HG03066 (cell line): ENCODE data around the gene KRTAP13-3.

ENCODE experiments used
- ATAC-seq: cut with Tn5 transposase; IDR thresholded peaks from one replicate; pipeline ENCODE4 v1.9.1; 2021; ENCODE audit warnings: low read depth; ENCODE audit not compliant: unreplicated experiment

Gene KRTAP13-3

GRCh38 chr21:30425826-30426225 is at the start of gene KRTAP13-3:
KRTAP13-3 (minus strand) TSS chr21:30425926; CDS start chr21:30425912, 14 bp downstream.
- ATAC-seq, result no peak

GRCh38 chr21:30468900-30469714 is 43.4 kb upstream of the KRTAP13-3 start:
- ATAC-seq, result no peak

DNA sequence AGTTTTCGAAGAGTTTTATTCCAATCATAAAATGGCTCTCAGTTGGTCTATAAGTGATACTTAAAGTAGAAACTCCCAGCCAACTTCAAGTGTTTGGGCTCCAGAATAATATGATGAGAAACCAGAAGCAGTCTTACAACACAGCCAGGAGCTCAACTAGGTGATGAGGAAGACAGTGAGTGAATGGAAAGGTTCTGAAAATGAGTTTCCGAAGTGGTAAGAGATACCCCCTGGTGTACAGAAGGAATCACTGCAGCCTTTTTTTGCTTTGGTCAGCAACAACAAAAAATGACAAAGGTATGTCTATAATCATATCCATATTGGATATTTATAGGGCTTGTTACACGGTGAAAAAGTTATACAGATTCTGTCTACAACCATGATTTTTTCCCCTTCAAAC is 38.0 kb upstream of the KRTAP13-3 start:
- ATAC-seq, result no peak

DNA sequence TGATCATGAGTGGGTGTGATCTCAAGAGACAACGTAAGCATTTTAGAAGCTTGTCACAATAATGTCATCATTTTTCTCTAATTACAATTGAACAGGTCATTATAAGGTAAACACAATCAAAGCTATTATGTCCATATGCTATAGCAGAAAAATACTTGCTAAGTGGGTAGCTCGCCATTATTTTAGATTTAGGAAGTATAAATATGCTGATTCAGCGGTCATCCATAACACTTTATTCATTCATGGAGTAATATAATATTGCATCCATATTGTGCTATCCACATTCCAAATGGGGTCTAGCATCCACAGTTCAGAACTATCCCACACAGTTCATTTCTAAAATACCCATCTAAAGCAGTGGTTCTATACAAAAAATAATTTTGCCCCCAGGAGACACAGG is 22.8 kb upstream of the KRTAP13-3 start:
- no peak for ATAC-seq

DNA sequence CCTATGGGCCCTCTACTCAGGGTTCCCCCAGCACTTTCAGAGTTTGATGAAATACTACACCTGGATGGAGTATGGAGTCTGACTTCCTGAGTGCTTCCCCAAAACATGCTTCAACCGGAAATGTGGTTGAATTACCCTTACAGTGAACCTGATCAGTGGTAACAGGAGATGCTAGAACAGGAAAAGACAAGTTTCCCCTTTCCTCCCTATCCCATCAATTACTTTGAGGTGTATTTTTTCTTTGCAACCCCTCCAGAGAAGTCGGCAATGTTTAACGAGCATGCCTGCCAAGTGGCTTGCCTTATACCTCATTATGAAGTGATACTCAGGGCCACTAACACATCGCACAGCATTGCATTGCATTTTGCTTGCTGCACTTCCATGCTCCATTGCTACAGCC is 21.3 kb upstream of the KRTAP13-3 start:
- ATAC-seq, result no peak

DNA sequence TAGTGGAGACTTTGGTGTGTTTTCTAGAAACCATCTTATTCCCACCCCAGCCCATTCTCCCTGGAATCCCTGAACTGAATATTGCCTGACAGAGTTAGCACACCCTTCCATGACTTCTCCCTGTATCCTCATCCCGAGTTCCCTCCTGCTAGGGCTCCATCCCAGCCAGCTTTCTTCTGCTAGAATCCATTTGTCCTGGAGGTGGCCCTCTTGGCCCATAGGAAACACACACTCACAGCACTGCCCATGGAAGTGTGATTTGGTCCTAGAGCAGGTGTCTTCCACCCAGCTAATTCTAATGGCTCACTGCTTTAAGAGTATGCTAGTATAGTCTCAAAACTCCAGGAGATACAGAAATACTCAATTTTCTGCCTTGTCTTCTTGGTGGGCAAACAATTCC is 18.5 kb upstream of the KRTAP13-3 start:
- ATAC-seq, result no peak

DNA sequence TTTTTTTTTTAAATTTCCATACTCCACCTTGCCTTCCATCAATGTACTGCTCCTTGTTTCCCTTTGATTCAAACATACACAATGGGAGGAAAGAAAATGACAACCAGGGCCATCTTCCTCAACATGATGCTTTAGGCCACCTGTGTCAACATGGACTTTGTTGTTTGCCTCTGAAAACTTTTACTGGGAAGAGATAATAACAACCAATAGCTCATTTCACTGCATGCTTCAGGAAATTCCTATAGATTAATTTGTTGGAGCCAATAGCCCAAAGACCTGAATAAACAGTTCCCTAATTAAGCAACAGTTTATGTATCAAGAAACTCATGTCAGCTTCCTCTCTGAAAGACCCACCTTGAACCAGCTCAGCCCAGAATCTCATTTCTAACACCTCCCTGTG is 17.5 kb upstream of the KRTAP13-3 start:
- ATAC-seq, result no peak

DNA sequence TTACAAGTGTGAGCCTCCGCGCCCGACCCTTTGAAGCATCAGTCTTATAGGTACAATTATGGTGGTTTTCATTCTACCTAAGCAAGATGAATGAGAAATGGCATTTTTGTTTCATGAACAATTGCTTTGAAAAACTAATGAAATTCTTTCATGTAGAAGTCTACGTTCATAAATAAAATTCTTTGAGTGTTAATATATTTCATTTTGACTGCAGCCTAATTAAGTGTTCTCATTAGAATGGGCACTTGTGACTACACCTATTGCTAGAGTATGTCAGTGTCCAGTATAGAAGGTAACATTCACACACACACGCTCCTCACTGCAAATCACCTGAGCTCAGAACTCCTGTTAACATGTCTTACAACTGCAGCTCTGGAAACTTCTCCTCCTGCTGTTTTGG is 14.2 kb upstream of the KRTAP13-3 start, which contains the start of gene KRTAP15-1:
KRTAP15-1 (plus strand) TSS at position 301 of the 400 bp plus-strand sequence; CDS start at position 354, 53 bp downstream.
- ATAC-seq, result no peak

GRCh38 chr21:30437010-30437565 is 11.4 kb upstream of the KRTAP13-3 start:
- no peak for ATAC-seq

DNA sequence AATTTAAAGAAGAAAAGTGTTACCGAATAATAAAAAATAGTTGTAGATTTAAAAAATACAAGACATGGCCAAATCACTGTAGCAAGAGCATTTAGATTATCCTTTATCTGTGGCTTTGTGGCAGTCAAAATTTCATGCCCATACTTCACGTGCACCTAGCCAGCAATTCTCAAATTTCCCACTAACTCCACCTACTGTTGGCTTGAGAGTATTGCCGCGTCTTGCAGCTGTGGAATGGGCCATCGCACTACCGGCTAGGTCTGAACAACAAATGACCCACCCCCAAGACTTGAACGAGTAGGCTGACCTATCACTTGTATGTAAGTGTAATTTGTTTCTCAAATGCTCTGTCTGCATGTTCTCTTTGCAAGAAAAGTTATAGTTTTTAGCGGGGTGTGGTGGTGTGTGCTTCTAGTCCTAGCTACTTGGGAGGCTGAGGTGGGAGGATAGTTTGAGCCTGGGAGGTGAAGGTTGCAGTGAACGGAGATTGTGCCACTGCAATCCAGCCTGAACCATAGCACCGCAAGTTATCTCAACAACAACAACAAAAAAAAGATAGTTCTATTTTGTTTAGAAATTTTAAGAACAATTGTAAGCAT is 8.4 kb upstream of the KRTAP13-3 start:
- ATAC-seq, result no peak

DNA sequence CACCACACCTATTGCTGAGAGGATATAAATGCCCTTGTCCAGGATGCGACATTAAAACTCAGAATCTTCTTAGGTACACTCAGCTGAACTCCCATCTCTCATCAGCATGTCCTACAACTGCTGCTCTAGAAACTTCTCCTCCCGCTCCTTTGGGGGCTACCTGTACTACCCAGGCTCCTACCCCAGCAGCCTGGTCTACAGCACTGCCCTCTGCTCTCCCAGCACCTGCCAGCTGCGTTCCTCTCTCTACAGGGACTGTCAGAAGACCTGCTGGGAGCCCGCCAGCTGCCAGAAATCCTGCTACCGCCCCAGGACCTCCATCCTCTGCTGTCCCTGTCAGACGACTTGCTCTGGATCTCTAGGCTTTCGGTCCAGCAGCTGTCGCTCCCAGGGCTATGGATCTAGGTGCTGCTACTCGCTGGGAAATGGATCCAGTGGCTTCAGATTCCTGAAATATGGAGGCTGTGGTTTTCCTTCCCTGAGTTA is 4.5 kb upstream of the KRTAP13-3 start, which contains the start of gene KRTAP13-4:
KRTAP13-4 (plus strand) TSS at position 51 of the 486 bp plus-strand sequence; CDS start at position 107, 56 bp downstream.
- ATAC-seq, result no peak

GRCh38 chr21:30426731-30427130 is 1.0 kb upstream of the KRTAP13-3 start:
- no peak for ATAC-seq

GRCh38 chr21:30415993-30416392 is 9.7 kb downstream of the KRTAP13-3 start:
- no peak for ATAC-seq

DNA sequence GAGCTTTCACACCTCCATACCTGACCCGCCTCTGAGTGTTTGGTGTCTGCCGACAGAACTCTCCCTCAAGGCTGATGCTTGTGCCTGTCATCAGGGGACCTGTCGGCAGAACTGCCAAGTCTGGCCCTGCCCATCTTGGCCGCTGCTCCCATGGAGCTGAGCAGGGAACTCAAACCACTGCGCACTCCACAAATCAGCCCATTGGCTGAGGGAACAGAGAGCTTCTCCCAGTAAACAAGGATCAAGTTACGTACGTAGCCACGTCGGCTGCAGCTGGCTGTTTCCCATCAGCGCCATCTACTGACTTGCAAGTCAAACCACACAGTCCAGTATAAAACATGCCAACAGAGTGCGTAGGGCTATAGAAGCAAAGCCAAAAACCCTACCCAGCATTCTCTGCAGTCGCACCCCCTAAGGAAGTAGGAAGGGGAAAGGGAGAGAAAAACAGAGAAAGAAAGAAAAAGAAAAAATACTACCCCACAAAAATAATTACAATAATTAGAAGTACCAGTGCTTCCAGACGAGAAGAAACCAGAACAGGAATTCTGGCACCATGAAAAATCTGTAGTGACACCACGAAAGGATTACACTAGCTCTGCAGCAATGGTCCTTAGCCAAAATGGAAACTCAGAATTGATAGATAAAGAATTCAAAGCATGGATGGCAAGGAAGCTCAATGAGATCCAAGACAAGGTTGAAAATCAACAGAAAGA is 16.8 kb downstream of the KRTAP13-3 start:
- ATAC-seq, result no peak

DNA sequence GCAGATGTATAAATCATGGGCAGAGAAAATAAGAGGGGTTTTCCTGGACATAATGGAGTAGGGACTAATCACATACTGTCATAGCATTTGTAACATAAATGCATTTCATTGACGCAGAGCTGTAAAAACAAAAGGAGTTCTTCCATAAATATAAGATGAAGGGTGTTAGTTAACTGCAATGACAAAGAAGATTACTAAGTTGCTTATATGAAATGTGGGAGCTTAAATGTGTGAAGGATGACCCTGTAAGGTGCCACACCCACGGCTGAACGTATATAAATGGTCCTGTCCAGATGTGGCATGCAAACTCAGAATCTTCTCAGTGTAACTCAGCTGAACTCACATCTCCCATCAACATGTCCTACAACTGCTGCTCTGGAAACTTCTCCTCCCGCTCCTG is 30.0 kb downstream of the KRTAP13-3 start, which contains the start of gene KRTAP13-1:
KRTAP13-1 (plus strand) TSS at position 301 of the 400 bp plus-strand sequence; CDS start at position 357, 56 bp downstream.
- ATAC-seq, result no peak

DNA sequence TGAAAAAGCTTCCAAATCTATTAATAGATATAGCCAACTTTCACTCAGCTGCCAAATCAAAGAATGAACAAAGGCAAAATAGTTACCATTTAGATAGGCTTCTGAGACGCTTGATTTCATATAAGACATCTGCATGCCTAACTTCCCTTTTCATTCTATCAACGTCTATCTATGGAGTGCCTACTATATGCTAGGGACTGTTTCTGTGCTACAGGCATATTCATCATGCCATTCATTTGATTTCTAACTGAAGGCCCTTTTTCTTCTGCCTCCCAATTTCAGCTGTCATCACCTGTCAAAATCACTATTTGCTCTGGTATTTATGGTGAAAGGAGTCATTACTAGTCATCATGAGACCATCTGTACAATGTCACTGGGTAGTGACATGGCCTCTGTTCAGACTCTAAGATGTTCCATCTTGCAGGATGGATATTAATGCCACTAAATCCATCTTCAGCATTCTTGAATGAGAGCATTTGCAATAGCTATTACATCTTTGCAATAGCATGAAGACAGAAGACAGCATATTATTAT is 34.2 kb downstream of the KRTAP13-3 start:
- ATAC-seq, result no peak

DNA sequence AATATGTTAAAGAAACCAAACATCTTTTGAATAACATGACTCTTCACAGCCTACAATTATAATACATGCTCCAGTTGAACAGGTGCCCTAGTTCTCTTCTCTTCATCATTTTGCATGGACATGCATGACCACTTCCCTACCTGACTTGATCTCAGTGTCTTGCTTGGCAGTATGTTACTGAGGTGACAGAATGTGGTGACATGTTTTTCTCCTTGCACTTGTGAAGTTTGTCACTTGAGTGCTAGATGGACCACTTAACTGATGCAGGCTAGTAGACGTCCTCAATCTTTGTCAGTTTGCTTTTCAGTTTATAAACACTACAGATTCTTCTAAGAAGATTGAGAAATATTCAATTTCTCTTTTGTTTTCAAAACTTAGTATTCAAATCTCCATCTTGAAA is 43.5 kb downstream of the KRTAP13-3 start:
- no peak for ATAC-seq
